Stimulated activated CD4-positive, alpha-beta T cell treated with anti-CD3 and anti-CD28 coated beads, Interleukin-12 subunit alpha, Interleukin-12 subunit beta, amount 100 ng/mL, for 48 hours (primary cell): Measurements from ENCODE around the gene APOBR.
"Not testable (repeated sequence)": the region's sequence is repeated elsewhere in the genome, so short reads cannot be mapped to it uniquely, and the experiment has no call there.

Source experiments
- DNase-seq, 3 donors: peaks; one replicate each; pipeline ENCODE4 v3.0.0-alpha.2; 2020; ENCODE audit warnings: low read depth in 2 of 3, low spot score in 1 of 3

APOBR gene

DNA sequence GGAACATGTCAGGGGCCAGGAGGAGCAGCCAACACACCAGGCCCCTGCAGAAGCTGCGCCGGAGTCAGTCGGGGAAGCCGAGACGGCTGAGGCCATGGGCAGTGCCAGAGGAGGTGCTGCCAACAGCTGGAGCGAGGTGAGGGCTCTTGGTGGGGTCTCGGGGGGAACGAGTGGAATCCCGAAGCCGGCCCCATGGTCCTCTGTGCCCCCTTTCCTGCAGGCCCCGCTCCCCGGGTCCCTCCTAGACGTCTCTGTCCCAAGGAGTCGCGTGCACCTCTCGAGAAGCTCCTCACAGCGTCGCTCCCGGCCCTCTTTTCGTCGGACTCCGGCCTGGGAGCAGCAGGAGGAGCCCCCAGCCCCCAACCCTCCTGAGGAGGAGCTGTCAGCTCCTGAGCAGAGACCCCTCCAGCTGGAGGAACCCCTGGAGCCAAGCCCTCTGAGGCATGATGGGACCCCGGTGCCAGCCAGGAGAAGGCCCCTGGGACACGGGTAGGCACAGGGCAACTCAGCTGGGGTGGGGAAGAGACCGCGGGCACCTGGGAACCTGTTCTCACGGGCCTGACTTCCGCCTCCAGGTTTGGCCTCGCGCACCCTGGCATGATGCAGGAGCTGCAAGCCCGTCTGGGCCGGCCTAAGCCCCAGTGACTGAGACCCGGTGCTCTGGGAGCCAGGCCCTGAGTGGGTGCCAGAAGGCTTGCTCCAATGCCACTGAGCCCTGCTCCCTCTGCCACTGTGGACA lies 3.6 kb downstream of the APOBR start:
- DNase-seq: no peak

- no peak for DNase-seq
These were observed 4.4 kb downstream of the APOBR start for GRCh38 chr16:28498666-28499381.

DNA sequence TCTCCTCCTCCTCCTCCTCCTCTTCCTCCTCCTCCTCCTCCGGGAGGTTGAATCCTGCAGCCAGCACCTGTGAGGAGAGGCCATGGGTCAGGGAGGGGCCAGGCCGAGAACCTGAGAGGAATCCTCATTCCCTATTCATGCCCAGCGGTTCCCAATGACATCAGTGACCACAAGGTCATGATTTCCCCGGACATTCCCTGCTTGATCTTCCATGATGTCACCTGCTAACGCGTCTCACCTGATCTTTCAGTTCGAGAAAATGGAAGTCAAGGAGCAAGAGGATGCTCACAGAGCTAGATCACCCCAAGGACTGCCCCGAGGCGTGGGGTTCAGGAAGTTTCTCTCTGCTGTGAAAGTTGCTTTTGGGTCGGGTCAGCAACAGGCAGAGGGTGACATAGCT lies 5.4 kb downstream of the APOBR start:
- DNase-seq: no peak

- DNase-seq: not testable (repeated sequence)
These were observed 6.2 kb downstream of the APOBR start for GRCh38 chr16:28500476-28501180.

- DNase-seq: no peak
These were observed 7.1 kb downstream of the APOBR start for GRCh38 chr16:28501258-28502232.

DNA sequence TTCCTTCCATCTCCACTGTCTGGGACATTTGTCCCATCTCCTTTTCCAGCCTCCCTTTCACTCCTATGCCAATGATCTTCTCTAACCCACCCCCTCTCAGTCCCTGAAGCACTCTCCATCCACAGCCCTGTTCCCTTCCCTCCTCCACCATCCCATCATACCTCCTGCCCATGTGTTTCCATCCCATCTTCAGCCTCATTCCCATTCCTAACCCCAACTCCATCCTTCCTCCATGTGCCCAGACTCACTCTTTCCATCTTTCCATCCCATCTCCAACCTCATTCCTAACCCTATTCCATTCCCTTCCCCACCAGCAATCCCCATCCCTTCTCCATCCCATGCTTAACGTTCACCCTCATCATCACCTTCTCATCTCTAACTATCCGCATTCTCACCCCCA lies 7.8 kb downstream of the APOBR start:
- no peak for DNase-seq

- DNase-seq: no peak
These were observed 9.2 kb downstream of the APOBR start for GRCh38 chr16:28503470-28504259.

DNA sequence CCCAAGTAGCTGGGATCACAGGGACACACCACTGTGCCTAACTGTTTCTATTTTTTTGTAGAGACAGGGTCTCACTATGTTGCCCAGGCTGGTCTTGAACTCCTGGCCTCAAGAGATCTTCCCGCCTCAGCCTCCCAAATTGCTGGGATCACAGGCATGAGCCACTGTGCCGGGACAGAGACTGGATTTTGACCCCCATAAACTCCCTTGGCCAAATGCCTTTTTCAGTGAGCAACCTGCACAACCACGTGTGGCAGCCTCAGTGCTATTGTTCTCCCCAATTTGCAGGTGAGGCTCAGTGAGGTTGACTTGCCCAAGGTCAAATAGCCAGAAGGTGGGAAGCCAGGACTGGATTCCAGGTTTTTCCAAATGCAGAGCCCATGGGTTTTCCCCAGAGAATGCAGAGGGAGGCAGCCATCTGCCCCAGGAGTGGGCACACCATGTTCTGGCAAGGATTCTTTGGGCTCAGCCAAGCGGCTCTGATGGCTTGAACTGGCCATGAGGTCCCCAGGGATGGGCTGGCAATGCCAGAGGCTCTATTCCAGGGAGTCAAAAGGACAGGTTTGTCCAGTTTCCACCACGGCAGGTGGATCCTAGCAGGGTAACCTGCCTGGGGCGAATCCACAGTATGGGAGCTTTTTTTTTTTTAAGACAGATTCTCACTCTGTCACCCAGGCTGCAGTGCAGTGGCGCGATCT lies 10.4 kb downstream of the APOBR start:
- DNase-seq: no peak

GRCh38 chr16:28505489-28506137 lies 11.2 kb downstream of the APOBR start:
- DNase-seq: no peak

GRCh38 chr16:28511031-28511430 lies 16.6 kb downstream of the APOBR start:
- DNase-seq: no peak

DNA sequence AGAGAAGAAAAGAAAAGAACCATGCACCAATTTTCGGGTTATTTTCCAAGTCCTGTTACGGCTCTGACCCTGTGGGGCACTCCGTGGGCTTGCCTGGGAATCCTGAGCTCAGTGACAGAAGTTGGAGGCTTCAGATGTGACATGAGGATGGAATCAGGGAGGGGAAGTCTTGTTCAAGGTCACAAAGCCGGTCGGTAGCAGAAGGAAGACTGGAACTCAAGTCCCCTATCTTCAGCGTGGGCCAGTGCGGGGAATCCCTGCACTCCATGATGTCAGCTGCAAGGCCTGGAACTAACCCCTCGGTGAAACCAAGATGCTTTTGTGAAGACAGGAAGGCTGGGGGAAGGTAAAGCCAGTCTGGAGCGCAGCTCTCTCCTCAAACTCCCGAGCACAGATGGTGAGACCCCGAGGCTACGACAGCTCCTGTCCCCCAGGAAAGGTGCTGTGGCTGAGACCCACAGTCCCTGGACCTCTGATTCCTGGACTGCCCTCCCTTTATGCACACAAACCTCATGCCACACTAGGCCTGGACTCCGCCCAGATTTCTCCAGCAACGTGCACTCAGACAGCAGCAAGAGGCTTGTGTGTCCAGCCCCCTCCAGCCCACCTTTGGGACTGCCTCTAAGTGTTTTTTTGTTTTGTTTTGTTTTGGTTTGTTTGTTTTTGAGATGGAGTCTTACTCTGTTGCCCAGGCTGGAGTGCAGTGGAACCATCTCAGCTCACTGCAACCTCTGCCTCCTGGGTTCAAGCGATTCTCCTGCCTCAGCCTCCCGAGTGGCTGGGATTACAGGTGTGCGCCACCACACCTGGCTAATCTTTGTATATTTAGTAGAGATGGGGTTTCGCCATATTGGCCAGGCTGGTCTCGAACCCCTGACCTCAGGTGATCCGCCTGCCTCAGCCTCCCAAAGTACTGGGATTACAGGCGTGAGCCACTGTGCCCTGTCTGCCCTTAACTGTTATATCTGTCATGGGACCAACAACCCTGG lies 17.7 kb downstream of the APOBR start:
- DNase-seq: no peak

DNA sequence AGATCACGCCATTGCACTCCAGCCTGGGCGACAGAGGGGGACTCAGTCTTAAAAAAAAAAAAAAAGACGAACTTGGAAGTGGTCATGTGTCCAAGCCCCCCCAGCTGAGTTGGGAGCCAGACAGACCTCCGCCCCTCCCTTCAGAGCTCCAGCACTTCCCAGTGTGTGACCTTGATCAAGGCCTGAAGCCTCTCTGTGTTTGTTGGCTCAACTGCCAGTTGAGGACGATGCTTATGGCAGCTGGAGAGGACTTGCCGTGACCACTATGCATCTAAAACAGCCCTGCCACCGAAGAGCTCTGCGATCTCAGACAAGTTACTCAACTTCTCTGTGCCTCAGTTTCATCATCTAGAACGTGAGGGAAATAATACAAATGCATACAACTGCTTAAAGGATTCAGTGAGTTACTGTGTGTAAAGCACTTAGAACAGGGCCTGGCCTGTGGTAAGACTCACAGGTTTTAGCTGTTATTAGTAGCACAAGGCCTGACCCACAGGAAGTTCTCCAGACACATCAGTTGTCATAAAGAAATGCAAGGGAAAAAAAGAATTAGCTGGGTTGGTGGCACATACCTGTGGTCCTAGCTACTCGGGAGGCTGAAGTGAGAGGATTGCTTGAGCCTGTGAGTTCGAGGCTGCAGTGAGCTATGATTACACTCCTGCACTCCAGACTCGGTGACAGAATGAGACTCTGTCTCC lies 19.2 kb downstream of the APOBR start:
- DNase-seq: no peak

DNA sequence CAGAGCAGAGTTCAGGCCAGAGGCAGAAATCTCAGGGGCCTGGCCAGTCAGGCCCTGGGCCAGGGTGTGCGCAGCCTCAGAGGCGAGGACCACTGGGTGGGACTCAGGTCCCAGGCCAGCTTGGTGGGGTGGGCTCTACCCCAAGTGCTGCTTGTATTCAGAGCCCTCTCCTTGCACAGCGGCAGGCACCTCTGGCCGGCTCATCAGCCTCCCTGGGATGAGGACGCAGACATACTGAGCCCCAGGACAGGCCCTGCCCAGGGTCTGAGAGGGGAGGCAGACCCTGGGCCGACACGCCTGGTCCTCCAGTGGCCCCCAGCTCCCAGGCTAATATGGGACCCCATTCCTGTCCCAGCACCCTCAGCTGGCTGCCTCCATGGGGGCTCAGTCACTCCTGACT lies 19.8 kb downstream of the APOBR start:
- DNase-seq: no peak

DNA sequence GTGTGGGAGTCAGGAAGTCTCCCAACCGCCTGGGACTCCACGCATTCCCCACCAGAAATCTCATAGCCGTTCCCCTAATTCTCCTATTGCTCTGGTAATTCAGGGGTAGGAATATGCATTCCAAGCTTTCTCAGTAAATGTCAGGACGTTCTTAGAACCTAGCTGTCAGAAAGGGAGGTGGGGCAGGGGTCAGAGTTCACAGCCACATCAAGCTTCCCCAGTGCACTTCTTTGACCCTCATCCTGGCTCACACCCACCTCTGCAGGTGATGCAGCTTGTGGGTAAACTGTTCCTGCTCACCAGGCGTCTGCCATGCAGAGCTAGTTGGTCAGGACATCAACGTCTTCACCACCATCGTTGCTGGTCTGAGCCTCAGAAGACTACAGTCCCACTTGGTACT lies 26.2 kb downstream of the APOBR start:
- DNase-seq: no peak

DNA sequence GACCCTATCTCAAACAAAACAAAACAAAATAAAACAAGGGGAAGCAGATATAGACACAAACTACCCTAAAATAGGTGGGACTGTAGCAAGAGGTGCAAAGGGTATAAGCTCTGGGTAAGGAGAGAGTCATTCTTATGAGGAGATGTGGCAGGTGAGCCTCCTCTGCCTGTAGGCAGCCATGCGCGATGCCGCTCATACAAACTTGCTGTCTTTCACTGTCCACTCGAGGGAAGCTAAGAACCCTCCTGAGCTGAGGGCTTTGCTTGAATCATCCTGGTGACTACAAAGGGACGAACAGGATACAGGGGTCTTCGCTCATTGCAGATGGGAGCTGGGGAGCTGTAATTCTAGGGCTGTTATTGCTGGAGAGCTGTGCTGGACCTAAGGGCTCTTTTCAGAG lies 27.0 kb downstream of the APOBR start:
- DNase-seq: no peak

- no peak for DNase-seq
These were observed 28.3 kb downstream of the APOBR start for GRCh38 chr16:28522792-28523191.

DNA sequence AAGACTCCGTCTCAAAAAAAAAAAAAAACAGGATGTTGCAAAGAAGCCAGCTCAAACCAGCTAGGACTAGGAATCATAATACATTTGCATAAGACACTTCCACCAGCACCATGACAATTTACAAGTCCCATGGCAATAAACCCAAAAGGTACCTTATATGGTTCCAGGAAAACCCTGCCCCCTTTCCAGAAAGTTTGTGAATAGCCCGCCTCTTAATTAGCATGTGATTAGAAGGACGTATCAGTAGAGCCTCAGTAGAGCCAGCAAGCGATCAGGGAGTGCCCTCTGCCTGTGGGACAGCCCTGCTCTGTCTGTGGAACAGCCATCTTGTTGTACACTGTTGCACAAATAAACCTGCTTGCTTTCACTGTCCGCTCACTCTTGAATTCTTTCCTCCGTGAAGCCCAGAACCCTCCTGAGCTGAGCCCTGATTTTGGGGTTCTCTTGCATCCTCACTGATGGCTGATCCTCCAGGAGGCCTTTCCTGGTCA lies 30.3 kb downstream of the APOBR start:
- no peak for DNase-seq
